ENCODE data around the gene UBE2N. TPM values are rescaled to one million over a fixed set of nuclear protein-coding genes. Genes with fewer than 3 reads are reported as not detected.

The UBE2N gene
- total RNA-seq, 4 donors from 2014 or later: 22.5 to 44.8 (median 40.6) TPM

DNA sequence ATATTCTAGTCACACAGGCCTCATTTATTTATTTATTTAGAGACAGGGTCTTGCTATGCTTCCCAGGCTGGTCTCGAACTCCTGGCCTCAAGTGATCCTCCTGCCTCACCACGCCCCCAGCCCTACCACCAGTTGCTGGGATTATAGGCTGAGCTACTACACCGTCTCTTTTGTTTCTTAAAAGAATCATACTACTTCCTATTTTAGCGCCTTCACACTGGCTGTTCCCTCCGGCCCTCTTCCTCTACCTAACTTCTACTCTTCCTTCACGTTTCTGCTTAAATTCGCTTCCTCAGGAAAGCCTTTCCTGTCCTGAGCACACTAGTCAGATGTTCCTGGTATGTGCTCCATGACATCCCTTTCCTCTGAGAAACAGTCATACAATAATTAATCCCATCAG, 19.2 kb upstream of the UBE2N start:
- intact Hi-C loops (cut with DNase I; ENCODE audit: low total_unique reads): no loop called here
- no peak overlapping the region for H3K4me3 ChIP-seq (ENCODE audit: low read depth, poor library complexity, severe bottlenecking)
- WGBS, 2 donors: 67 to 76% methylated on average over 7 of the region's 7 CpGs
- DNase-seq (ENCODE audit: low spot score in 2 of 2): no peak
- TF ChIP-seq, protein P1, sequence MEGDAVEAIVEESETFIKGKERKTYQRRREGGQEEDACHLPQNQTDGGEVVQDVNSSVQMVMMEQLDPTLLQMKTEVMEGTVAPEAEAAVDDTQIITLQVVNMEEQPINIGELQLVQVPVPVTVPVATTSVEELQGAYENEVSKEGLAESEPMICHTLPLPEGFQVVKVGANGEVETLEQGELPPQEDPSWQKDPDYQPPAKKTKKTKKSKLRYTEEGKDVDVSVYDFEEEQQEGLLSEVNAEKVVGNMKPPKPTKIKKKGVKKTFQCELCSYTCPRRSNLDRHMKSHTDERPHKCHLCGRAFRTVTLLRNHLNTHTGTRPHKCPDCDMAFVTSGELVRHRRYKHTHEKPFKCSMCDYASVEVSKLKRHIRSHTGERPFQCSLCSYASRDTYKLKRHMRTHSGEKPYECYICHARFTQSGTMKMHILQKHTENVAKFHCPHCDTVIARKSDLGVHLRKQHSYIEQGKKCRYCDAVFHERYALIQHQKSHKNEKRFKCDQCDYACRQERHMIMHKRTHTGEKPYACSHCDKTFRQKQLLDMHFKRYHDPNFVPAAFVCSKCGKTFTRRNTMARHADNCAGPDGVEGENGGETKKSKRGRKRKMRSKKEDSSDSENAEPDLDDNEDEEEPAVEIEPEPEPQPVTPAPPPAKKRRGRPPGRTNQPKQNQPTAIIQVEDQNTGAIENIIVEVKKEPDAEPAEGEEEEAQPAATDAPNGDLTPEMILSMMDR (IDR thresholded peaks at IDR 0.05): no peak
- TF ChIP-seq POLR2A (IDR thresholded peaks at IDR 0.05): no peak

DNA sequence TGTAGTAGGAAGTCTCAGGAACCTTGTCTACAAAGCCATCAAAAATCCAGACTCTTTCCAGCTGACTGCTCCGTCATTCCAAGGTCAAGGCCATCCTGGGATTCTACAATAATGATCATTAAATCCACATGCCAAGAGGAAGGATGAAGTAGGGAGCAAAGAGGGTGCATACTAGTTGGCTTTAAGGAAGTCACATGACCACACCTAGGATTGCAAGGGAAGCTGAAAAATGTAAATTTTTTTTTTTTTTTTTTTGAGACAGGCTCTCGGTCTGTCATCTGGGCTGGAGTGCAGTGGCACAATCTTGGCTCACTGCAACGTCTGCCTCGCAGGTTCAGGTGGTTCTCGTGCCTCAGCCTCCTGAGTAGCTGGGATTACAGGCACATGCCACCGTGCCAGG, 18.3 kb upstream of the UBE2N start:
- WGBS, 2 donors: 62 to 69% methylated on average over 6 of the region's 6 CpGs
- no peak for DNase-seq (ENCODE audit: low spot score in 2 of 2)
- intact Hi-C loops (cut with DNase I; ENCODE audit: low total_unique reads): no loop called here

DNA sequence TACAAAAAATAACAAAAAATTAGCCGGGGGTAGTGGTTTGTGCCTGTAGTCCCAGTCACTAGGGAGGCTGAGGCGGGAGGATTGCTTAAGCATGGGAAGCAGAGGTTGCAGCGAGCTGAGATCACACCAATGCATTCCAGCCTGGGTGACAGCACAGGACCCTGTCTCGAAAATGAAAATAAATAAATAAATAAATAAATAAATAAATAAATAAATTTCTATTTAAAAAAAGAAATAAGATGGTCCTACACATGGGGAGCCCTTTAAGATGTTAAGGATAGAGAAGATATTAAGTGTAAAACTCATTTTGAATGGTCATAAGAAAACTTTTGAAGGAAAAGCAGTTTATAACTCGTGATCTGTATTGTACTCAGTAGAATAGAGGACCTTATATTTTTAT, 17.4 kb upstream of the UBE2N start:
- H3K4me3 ChIP-seq (ENCODE audit: low read depth, poor library complexity, severe bottlenecking): no peak overlapping the region
- no peak for DNase-seq (ENCODE audit: low spot score in 2 of 2)
- intact Hi-C loops (cut with DNase I; ENCODE audit: low total_unique reads): no loop called here
- WGBS, 2 donors: 90 to 94% methylated on average over 5 of the region's 5 CpGs
- TF ChIP-seq, protein P1 (IDR thresholded peaks at IDR 0.05): no peak
- TF ChIP-seq POLR2A (IDR thresholded peaks at IDR 0.05): no peak

More for the DNA sequence above, 18.3 kb upstream of the UBE2N start:
- TF ChIP-seq POLR2A (IDR thresholded peaks at IDR 0.05): no peak
- TF ChIP-seq, protein P1 (IDR thresholded peaks at IDR 0.05): no peak
- H3K4me3 ChIP-seq (ENCODE audit: low read depth, poor library complexity, severe bottlenecking): no peak overlapping the region

- TF ChIP-seq POLR2A (IDR thresholded peaks at IDR 0.05): no peak
- TF ChIP-seq, protein P1 (IDR thresholded peaks at IDR 0.05): no peak
- no peak for DNase-seq (ENCODE audit: low spot score in 2 of 2)
- no peak overlapping the region for H3K4me3 ChIP-seq (ENCODE audit: low read depth, poor library complexity, severe bottlenecking)
- intact Hi-C loops (cut with DNase I; ENCODE audit: low total_unique reads): no loop called here
- WGBS, 2 donors: 60 to 66% methylated on average over 2 of the region's 2 CpGs
Measured at GRCh38 chr12:93456077-93456476, 14.3 kb upstream of the UBE2N start.

- 80 to 83% methylated on average over 5 of the region's 5 CpGs for WGBS, 2 donors
- DNase-seq (ENCODE audit: low spot score in 2 of 2): no peak
- H3K4me3 ChIP-seq (ENCODE audit: low read depth, poor library complexity, severe bottlenecking): no peak overlapping the region
- TF ChIP-seq, protein P1 (IDR thresholded peaks at IDR 0.05): no peak
- no peak for TF ChIP-seq POLR2A (IDR thresholded peaks at IDR 0.05)
- intact Hi-C loops (cut with DNase I; ENCODE audit: low total_unique reads): no loop called here
Measured at GRCh38 chr12:93453633-93454032, 11.9 kb upstream of the UBE2N start.

DNA sequence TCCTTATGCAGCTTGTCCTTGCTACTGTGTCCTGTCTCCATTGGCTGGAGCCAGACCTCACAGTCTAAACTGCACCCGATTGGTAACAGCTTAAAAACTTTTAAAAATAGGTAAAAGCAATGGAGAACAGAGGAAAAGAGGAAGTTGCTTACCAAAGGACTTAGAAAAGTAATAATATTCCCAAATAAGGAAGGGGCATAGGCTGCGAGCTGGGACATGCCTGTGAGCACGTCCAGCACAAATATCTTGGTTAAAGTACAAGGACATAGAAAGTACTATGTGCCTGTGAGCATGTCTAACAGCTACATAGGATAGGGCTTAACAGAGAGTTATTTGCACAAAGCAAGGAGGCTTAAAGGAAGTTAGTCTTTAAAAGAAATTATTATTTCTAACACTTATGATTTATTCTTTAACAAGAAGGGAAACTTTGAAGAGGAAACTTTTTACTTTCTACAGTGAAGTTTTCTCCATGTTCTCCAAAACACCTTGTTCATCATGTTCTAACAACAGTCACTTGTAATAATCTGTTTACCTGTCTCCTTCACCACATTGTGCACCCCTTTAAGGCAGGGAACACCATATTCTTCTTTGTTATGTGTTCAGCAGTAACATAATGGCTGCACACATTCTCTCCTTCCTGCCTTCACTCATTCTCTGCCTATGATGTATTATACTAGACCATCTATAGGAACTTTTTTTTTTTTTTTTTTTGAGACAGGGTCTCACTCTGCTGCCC, 9.8 kb upstream of the UBE2N start:
- no peak for DNase-seq (ENCODE audit: low spot score in 2 of 2)
- no peak for TF ChIP-seq POLR2A (IDR thresholded peaks at IDR 0.05)
- TF ChIP-seq, protein P1 (IDR thresholded peaks at IDR 0.05): no peak
- H3K4me3 ChIP-seq (ENCODE audit: low read depth, poor library complexity, severe bottlenecking): no peak overlapping the region
- intact Hi-C loops (cut with DNase I; ENCODE audit: low total_unique reads): no loop called here
- WGBS, 2 donors: 66 to 76% methylated on average over 3 of the region's 3 CpGs

Data from lower leg skin (tissue), 4 donors.